Loucy (cell line): ENCODE measurements around the gene VPREB3.

Experiments used
- H2AFZ ChIP-seq: fragments of 200-600 bp; sonication (generic); 2 replicates; pipeline ENCODE4 v1.6.0; 2016; ENCODE audit warnings: antibody characterized with exemption, mild to moderate bottlenecking, low read length, moderate library complexity
- H3F3A ChIP-seq: fragments of 200-600 bp; 2 replicates; pipeline ENCODE4 v1.6.0; 2016; ENCODE audit warnings: antibody characterized with exemption, low read depth, mild to moderate bottlenecking
- H3K27me3 ChIP-seq: fragments of 200-600 bp; sonication (generic); 2 replicates; pipeline ENCODE4 v1.6.1; 2014; ENCODE audit warnings: low read length, mild to moderate bottlenecking; ENCODE audit not compliant: insufficient read depth, poor library complexity, severe bottlenecking
- H3K36me3 ChIP-seq: fragments of 200-600 bp; sonication (generic); 2 replicates; pipeline ENCODE4 v1.6.1; 2016; ENCODE audit warnings: low read length; ENCODE audit not compliant: insufficient read depth
- H3K4me1 ChIP-seq: fragments of 200-600 bp; sonication (generic); 2 replicates; pipeline ENCODE4 v1.5.1; 2014; ENCODE audit warnings: low read length, mild to moderate bottlenecking; ENCODE audit not compliant: insufficient read depth, poor library complexity, severe bottlenecking
- H3K4me2 ChIP-seq: fragments of 200-600 bp; sonication (generic); 2 replicates; pipeline ENCODE4 v1.6.0; 2014; ENCODE audit warnings: antibody characterized with exemption, low read length, low read depth, mild to moderate bottlenecking; ENCODE audit not compliant: poor library complexity, severe bottlenecking
- H3K4me3 ChIP-seq: fragments of 200-600 bp; sonication (generic); 2 replicates; pipeline ENCODE4 v1.5.1; 2014; ENCODE audit warnings: low read length, mild to moderate bottlenecking, mixed read lengths; ENCODE audit not compliant: poor library complexity, severe bottlenecking
- H3K79me2 ChIP-seq: fragments of 200-600 bp; sonication (generic); 2 replicates; pipeline ENCODE4 v1.6.1; 2014; ENCODE audit warnings: low read length; ENCODE audit not compliant: insufficient read depth
- H3K9ac ChIP-seq: fragments of 200-600 bp; sonication (generic); 2 replicates; pipeline ENCODE4 v1.6.0; 2014; ENCODE audit warnings: mild to moderate bottlenecking, low read depth, low read length, moderate library complexity; ENCODE audit not compliant: poor library complexity, severe bottlenecking
- H3K9me2 ChIP-seq: fragments of 200-600 bp; sonication (generic); replicated peaks from 2 replicates; pipeline ENCODE4 v1.6.1; 2016; ENCODE audit warnings: low read depth, low read length, mixed read lengths
- H3K9me3 ChIP-seq: fragments of 200-600 bp; sonication (generic); 2 replicates; pipeline ENCODE4 v1.6.1; 2014; ENCODE audit warnings: mild to moderate bottlenecking, antibody characterized with exemption, low read length, low read depth; ENCODE audit not compliant: insufficient read depth
- H4K20me1 ChIP-seq: fragments of 200-600 bp; sonication (generic); 2 replicates; pipeline ENCODE4 v1.6.0; 2014; ENCODE audit warnings: antibody characterized with exemption, low read length, mild to moderate bottlenecking; ENCODE audit not compliant: insufficient read depth, poor library complexity, severe bottlenecking
- CTCF ChIP-seq: fragments of 200-600 bp; sonication (generic); conservative IDR thresholded peaks from 2 replicates; pipeline ENCODE4 v1.5.1; 2014; ENCODE audit warnings: mild to moderate bottlenecking, antibody characterized with exemption, low read length
- EZH2phosphoT487 ChIP-seq: fragments of 200-600 bp; IDR thresholded peaks from 2 replicates; pipeline ENCODE4 v1.6.1; 2018; ENCODE audit warnings: antibody characterized with exemption, mild to moderate bottlenecking, moderate library complexity, borderline replicate concordance

The VPREB3 gene

GRCh38 chr22:23704829-23705228 lies 49.4 kb downstream of the VPREB3 start:
- peaks cover 70% of the 10 kb centered on the region; the same call in 1 of the 2 replicates for H3K36me3 ChIP-seq
- H4K20me1 ChIP-seq = peaks cover 8% of the 10 kb centered on the region
- TF ChIP-seq EZH2phosphoT487 = no peak
- TF ChIP-seq CTCF = no peak
- peak overlapping the region; percentile 38 for H3K4me2 ChIP-seq
- no peaks in the 10 kb centered on the region for H3K9me3 ChIP-seq
- H3K9me2 ChIP-seq = no peaks in the 10 kb centered on the region
- H3K79me2 ChIP-seq = peaks cover 67% of the 10 kb centered on the region
- no peak overlapping the region for H3K9ac ChIP-seq
- peaks cover 36% of the 10 kb centered on the region for H3K4me1 ChIP-seq
- no peak overlapping the region for H2AFZ ChIP-seq
- H3K4me3 ChIP-seq = no peak overlapping the region
- H3K27me3 ChIP-seq = no peaks in the 10 kb centered on the region
- peaks cover 4% of the 10 kb centered on the region; the same call in 1 of the 2 replicates for H3F3A ChIP-seq

GRCh38 chr22:23704062-23704461 lies 50.2 kb downstream of the VPREB3 start:
- no peak overlapping the region for H3K9ac ChIP-seq
- no peaks in the 10 kb centered on the region for H3K9me3 ChIP-seq
- peak overlapping the region; percentile 38 for H3K4me2 ChIP-seq
- H3K27me3 ChIP-seq = no peaks in the 10 kb centered on the region
- H4K20me1 ChIP-seq = peaks cover 8% of the 10 kb centered on the region
- TF ChIP-seq EZH2phosphoT487 = no peak
- TF ChIP-seq CTCF = no peak
- H2AFZ ChIP-seq = no peak overlapping the region
- no peak overlapping the region for H3K4me3 ChIP-seq
- peaks cover 4% of the 10 kb centered on the region; the same call in 1 of the 2 replicates for H3F3A ChIP-seq
- H3K9me2 ChIP-seq = no peaks in the 10 kb centered on the region
- H3K79me2 ChIP-seq = peaks cover 74% of the 10 kb centered on the region
- peaks cover 36% of the 10 kb centered on the region for H3K4me1 ChIP-seq
- peaks cover 69% of the 10 kb centered on the region; the same call in 1 of the 2 replicates for H3K36me3 ChIP-seq
